ENCODE measurements around the gene DGKQ.

DNA sequence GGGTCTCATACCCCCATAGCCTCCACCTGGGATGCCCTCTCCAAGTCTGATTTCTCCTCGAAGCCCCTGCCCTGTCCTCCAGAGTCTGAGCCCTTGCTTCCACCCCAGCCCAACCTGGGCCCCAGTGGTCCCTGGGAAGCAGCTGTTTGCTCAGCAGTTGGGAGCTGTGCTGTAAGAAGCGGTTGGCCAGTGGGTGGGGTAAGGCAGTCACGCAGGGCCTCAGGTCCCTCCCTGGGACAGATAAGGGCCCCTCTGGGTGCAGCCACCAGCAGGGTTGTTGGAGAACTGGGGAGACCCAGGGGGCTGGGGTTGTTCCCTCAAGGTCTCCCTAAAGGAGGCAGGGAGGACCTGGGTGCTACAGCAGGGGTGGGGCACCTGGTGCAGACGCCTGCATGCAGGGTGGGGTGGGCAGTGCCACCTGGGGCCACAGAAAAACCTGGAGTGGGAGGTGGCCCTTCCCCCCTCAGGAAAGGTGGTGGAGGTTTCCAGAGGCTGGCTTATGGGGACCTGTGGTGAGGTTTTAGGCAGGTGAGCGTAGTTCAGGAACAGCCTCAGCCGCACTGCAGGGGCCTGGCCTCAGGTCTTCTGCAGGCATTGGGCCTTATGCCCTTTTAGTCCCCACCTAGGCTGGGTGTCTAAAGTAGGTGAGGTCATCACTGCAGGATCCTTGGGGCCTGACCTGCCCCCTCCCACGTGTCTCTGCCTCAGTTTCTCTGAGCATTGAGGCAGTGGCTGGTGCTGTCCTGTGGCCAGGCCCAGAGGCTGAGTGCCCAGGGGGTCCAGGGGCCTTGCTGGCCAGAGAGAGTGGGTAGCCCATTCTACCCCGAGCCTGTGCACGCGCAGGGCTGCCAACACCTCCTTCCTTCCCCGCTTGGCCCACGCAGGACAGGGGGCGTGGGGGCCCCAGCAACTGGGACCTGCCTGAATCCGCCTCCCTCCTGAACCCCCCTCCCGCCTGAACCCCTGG is 22.9 kb upstream of the DGKQ start:
- no peak for TF ChIP-seq POLR2A (IDR thresholded peaks at IDR 0.05; ENCODE audit: low read length)
- TF ChIP-seq, protein P1, sequence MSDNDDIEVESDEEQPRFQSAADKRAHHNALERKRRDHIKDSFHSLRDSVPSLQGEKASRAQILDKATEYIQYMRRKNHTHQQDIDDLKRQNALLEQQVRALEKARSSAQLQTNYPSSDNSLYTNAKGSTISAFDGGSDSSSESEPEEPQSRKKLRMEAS (IDR thresholded peaks at IDR 0.05) = no peak

All from A549 (cell line).